Left ventricle myocardium inferior (tissue), 1 donor: ENCODE data around the gene COBLL1. TPM values are rescaled to one million over a fixed set of nuclear protein-coding genes. Genes with fewer than 3 reads are reported as not detected.
"Not testable (repeated sequence)": the region's sequence is repeated elsewhere in the genome, so short reads cannot be mapped to it uniquely, and the experiment has no call there.

Source experiments
- DNase-seq: peaks from one replicate; pipeline ENCODE4 v3.0.0-alpha.2; 2020
- H3K27ac ChIP-seq: fragments of 200-600 bp; replicated peaks from 2 replicates; pipeline ENCODE4 v1.8.0; 2021
- H3K27me3 ChIP-seq: fragments of 200-600 bp; 2 replicates; pipeline ENCODE4 v1.8.0; 2021; ENCODE audit warnings: low read depth
- H3K36me3 ChIP-seq: fragments of 200-600 bp; 2 replicates; pipeline ENCODE4 v1.8.0; 2021
- H3K4me1 ChIP-seq: fragments of 200-600 bp; 2 replicates; pipeline ENCODE4 v1.8.0; 2021
- H3K4me3 ChIP-seq: fragments of 200-600 bp; 2 replicates; pipeline ENCODE4 v1.8.0; 2021; ENCODE audit warnings: mild to moderate bottlenecking, moderate library complexity
- H3K9me3 ChIP-seq: fragments of 200-600 bp; replicated peaks from 2 replicates; pipeline ENCODE4 v1.8.0; 2021
- intact Hi-C: fragments of 100-400 bp; cut with micrococcal nuclease; formaldehyde crosslinking; loops from one replicate; pipeline ENCODE4 v1.11.0; 2022
- total RNA-seq: library from RNA; stranded (reverse); fragmentation: NEBNext Ultra II Directional; extraction: Animal tissue kit (Norgen Biotek cat#: 25700); gene quantifications from one replicate; pipeline ENCODE4 v1.2.1, GENCODE V29; 2021
- TF ChIP-seq, protein P1 (sequence below): fragments of 200-600 bp; IDR thresholded peaks from 2 replicates; pipeline ENCODE4 v1.8.0; 2021; ENCODE audit warnings: antibody characterized with exemption, mild to moderate bottlenecking, borderline replicate concordance
- donor health status: DM: no; HTN: yes; CAD: no; lungs with severe emphysema.

The COBLL1 gene
- total RNA-seq, 1 donor from 2014 or later = 15.3 TPM

DNA sequence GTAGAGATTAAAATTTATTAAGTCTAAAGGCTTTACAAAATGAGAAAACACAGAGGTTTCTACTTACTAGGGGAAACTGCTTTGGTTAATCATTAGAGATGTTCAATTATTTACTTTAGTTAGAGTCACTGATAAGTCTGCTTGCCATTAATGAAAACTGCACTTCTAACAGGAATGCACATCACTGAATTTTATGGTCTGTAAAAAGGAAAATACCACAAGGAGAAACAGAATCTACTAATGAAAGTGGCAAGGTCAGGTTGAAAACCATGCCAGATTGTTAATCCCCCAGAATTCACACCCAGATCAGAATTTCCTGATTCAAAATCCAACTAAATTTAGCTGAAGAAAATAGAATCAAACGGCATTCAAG is 129.9 kb downstream of the COBLL1 start:
- intact Hi-C loops = no loop called here
- H3K9me3 ChIP-seq = no peaks in the 10 kb centered on the region
- H3K4me1 ChIP-seq = peaks cover 9% of the 10 kb centered on the region
- no peaks in the 10 kb centered on the region for H3K36me3 ChIP-seq
- no peaks in the 10 kb centered on the region for H3K27me3 ChIP-seq
- TF ChIP-seq, protein P1, sequence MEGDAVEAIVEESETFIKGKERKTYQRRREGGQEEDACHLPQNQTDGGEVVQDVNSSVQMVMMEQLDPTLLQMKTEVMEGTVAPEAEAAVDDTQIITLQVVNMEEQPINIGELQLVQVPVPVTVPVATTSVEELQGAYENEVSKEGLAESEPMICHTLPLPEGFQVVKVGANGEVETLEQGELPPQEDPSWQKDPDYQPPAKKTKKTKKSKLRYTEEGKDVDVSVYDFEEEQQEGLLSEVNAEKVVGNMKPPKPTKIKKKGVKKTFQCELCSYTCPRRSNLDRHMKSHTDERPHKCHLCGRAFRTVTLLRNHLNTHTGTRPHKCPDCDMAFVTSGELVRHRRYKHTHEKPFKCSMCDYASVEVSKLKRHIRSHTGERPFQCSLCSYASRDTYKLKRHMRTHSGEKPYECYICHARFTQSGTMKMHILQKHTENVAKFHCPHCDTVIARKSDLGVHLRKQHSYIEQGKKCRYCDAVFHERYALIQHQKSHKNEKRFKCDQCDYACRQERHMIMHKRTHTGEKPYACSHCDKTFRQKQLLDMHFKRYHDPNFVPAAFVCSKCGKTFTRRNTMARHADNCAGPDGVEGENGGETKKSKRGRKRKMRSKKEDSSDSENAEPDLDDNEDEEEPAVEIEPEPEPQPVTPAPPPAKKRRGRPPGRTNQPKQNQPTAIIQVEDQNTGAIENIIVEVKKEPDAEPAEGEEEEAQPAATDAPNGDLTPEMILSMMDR = no peak
- H3K27ac ChIP-seq = no peak overlapping the region
- DNase-seq = no peak
- H3K4me3 ChIP-seq = no peak overlapping the region

DNA sequence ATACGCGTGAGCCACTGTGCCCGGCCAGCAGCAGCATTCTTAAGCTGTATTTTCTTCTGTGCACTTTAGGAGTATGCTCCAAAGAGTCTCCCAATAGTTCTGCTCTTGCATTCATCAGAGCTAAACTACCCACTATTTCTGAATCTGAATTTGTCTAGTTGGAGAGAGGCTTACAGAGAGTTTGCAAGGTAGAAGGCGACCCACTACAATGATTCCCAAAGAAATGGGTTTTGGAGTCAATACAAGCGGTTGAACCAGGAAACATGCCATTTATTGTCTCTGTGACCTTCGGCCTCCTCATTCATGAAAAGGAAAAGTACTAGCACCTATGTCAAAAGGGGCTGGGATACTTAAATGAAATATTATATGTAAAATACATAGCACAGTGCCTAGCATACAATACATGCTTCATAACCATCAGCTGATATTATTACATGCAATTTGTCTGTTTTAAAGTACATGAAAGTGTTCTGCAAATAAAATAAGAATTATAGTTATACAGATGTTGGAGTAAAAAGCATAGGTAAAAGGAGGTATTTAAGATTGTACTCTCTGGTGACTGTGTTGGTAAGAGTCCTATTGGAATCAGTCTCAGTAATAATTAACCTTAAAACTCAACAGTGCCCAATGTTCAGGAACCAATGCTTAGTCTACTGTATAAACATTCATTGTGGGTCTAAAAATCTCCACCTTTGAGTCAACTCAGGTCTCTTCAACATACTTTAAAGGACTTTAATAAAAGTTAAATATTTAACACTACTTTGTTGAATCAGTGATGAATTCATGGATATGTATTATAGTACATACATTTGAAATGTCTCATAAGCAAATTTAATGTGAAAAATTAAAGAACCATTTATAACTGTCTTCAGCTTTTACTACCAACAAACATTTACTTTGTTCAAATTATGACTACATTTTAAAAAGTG is 130.5 kb downstream of the COBLL1 start:
- TF ChIP-seq, protein P1 = no peak
- Histone ChIP-seq H3K4me3 (no peak overlapping the region), H3K27ac (no peak overlapping the region), H3K9me3 (no peaks in the 10 kb centered on the region), H3K27me3 (no peaks in the 10 kb centered on the region), H3K4me1 (peaks cover 6% of the 10 kb centered on the region), H3K36me3 (no peaks in the 10 kb centered on the region)
- no peak for DNase-seq
- intact Hi-C loops = no loop called here

DNA sequence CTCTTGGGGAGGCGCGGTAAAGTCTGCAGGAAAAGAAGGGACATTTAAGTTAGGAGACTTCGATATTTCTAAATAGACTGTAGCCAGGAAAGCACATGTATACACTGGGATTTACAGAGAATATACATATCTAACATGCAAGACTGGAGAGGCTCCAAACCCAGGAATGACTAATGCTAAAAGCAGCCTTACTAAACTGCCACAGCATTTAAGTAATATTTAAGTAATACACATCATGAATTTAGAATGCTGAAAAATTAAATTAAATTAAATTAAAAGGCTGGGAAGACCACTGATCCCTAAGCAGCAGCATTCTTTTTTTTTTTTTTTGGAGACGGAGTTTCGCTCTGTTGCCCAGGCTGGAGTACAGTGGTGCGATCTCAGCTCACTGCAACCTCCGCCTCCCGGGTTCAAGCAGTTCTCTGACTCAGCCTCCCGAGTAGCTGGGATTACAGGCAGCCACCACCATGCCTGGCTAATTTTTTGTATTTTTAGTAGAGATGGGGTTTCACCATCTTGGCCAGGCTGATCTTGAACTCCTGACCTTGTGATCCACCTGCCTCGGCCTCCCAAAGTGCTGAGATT is 131.3 kb downstream of the COBLL1 start:
- H3K4me3 ChIP-seq, H3K4me1 ChIP-seq, intact Hi-C loops, H3K36me3 ChIP-seq, DNase-seq, H3K27me3 ChIP-seq, H3K27ac ChIP-seq, H3K9me3 ChIP-seq: not testable (repeated sequence)

DNA sequence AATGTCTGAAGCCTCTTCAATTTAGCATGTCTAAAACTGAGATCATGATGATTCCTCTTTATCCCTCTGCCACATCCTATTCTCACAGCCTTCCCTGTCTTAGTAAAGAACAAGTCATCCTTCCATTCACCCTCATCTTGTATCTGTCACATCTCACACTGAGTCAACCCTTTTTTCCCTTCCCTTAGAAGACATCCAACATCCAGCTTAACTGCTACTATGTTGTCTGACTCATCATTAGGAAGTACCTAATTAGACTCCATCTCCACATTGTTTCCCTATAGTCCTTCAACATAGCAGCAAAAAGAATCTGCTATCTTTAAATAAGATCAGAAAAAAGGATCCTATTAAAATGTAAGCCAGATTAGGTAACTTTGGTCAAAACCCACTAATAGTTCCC is 135.1 kb downstream of the COBLL1 start:
- no peaks in the 10 kb centered on the region for H3K9me3 ChIP-seq
- no peaks in the 10 kb centered on the region for H3K4me1 ChIP-seq
- H3K36me3 ChIP-seq = peaks cover 20% of the 10 kb centered on the region
- TF ChIP-seq, protein P1 = no peak
- intact Hi-C loops = no loop called here
- no peak overlapping the region for H3K27ac ChIP-seq
- DNase-seq = no peak
- H3K4me3 ChIP-seq = no peak overlapping the region
- H3K27me3 ChIP-seq = no peaks in the 10 kb centered on the region

DNA sequence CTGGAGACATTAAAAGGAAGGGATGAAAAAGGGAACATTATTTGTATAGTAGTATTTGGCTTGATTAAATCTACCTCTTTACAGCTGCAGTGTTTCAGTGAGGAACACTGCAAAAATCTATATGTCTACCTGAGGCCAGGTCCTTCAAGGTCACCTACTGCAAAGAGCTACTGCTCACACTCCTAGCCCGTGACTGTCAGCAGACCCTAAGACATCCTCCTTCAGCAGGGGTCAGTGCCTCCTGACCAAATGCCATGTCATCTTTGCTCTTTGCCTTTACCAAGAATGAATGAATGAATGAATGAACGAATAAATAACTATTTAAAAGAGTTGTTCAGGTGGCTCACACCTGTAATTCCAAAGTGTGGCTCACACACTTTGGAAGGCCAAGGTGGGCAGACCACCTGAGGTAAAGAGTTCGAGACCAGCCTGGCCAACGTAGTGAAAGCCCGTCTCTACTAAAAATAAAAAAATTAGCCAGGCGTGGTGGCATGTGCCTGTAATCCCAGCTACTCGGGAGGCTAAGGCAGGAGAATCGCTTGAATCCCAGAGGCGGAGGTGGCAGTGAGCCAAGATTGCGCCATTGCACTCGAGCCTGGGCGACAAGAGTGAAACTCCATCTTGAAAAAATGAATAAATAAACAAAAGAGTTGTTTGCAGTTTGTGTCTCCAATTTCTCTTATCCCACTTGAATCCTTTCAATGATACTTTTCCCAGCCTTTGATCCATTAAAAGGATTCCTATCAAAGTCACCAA is 136.0 kb downstream of the COBLL1 start:
- H3K4me1 ChIP-seq = no peaks in the 10 kb centered on the region
- no peak for DNase-seq
- H3K4me3 ChIP-seq = no peak overlapping the region
- no peaks in the 10 kb centered on the region for H3K27me3 ChIP-seq
- peaks cover 22% of the 10 kb centered on the region for H3K36me3 ChIP-seq
- TF ChIP-seq, protein P1 = no peak
- H3K9me3 ChIP-seq = no peaks in the 10 kb centered on the region
- intact Hi-C loops = no loop called here
- no peak overlapping the region for H3K27ac ChIP-seq
